GM21515 (cell line): ENCODE results near the gene SRP9.
A peak's percentile ranks its signal among the peaks of the same experiment; 100 is the strongest.
"Not testable (repeated sequence)": the region's sequence is repeated elsewhere in the genome, so short reads cannot be mapped to it uniquely, and the experiment has no call there.

Source experiments
- ATAC-seq: cut with Tn5 transposase; IDR thresholded peaks from one replicate; pipeline ENCODE4 v1.9.1; 2021; ENCODE audit not compliant: unreplicated experiment

The SRP9 gene

DNA sequence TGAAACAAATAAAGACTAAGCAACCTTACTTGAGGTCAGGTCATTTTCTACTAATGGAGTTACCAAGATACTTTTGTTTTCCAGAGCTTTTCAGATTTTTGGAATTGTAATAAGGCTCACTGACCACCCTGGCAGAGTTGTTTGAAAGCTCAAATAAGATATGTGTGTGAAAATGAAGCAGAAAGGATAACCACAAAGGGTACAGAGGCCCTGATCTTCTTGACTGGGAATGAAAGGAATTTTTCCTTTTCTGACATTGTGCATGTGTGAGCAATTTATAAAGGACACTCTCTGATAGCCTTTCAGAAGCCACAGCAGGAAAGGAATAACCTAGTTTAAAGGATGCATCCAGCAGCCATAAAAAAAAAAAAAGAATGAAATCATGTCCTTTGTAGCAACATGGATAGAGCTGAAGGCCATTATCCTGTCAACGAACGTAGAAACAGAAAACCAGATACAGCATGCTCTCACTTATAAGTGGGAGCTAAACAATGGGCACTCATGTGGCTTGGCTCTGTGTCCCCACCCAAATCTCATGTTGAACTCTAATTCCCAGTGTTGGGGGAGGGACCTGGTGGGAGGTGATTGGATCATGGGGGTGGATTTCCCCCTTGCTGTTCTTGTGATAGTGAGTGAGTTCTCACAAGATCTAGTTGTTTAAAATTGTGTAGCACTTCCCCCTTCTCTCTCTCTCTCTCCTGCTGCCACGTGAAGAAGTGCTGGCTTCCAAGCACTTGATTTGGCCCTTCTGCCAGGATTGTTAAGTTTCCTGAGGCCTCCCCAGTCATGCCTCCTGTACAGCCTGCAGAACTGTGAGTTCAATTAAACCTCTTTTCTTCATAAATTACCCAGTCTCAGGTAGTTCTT is 3.1 kb upstream of the SRP9 start:
- no peak for ATAC-seq

GRCh38 chr1:225776294-225776693 is 1.3 kb upstream of the SRP9 start:
- ATAC-seq: no peak

DNA sequence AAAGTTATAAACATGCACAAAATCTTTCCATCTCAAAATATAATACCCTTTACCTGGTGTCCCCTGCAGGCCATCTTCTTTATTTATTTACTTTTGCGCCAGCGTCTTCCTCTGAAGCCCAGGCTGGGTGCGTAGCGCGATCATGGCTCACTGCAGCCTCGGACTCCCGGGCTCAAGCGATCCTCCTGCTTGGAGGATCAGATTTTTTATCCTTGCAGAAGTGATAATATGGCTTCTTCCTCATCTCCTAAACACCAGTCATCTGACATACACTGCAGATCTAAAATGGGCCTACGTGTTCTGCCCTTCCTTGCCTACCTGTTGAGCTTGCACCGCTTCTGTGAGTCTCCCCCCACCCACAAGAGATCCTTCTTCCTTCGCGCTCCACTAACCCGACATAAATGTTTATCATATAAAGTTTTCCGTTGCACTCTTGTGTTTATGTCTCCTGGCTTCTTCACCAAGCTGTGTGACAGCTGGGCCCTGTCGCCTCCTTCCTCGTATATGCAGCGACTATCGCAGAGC is 506 bp upstream of the SRP9 start:
- ATAC-seq: peak; percentile 8

- no peak for ATAC-seq
These were observed 677 bp downstream of the SRP9 start for GRCh38 chr1:225778337-225778669.

- not testable (repeated sequence) for ATAC-seq
These were observed 1.5 kb downstream of the SRP9 start for GRCh38 chr1:225779165-225779564.

DNA sequence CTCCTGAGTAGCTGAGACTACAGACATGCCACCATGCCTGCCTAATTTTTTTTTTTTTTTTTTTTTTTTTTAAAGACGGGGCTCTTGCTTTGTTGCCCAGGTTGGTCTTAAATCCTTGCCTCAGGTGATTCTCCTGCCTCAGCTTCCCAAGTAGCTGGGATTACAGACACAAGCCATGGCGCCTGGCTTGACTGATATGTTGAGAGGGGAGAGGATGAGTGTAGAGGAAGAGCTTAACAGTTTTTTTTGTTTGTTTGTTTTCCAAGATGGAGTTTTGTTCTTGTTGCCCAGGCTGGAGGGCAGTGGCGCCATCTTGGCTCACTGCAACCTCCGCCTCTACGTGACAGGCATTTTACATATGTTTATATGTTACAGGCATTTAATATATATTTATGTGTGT is 2.5 kb downstream of the SRP9 start:
- ATAC-seq: no peak

- no peak for ATAC-seq
These were observed 3.0 kb downstream of the SRP9 start for GRCh38 chr1:225780630-225781029.

GRCh38 chr1:225789142-225789541 is 11.5 kb downstream of the SRP9 start:
- not testable (repeated sequence) for ATAC-seq

DNA sequence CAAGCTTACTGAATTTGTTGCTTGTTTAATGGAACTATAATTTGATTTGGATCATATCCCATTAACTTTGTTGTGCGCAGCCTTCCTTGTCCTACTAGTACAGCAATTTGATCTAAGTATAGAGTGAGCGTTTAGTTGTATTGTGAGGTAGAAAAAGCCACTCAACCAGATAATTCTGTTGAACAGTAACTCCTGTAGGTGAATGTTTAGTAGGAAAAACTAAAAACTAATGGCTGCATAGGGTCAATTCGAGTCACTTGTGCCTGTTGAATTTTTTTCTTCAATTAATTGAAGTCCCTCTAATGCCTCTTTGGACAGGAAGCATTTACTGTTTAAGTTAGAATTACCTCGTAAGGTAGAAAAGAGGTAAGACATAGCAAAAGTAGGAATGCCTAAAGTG is 17.3 kb downstream of the SRP9 start:
- no peak for ATAC-seq

- ATAC-seq: not testable (repeated sequence)
These were observed 18.5 kb downstream of the SRP9 start for GRCh38 chr1:225796097-225796496.

- ATAC-seq: not testable (repeated sequence)
These were observed 23.5 kb downstream of the SRP9 start for GRCh38 chr1:225801146-225801545.

DNA sequence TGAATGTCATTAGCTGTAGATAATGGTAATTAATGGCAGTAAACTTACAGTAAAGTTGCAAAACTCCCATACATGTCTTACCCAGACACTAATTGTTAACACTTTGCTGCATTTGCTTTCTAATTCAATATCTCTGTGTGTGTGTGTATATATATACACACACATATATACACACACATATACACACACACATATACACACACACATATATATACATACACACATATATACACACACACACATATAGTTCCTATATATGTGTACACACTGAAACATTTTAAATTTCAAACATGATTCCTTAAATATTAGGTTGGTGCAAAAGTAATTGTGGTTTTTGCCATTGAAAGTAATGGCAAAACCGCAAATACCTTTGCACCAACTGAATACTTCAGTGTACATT is 28.6 kb downstream of the SRP9 start:
- ATAC-seq: no peak

DNA sequence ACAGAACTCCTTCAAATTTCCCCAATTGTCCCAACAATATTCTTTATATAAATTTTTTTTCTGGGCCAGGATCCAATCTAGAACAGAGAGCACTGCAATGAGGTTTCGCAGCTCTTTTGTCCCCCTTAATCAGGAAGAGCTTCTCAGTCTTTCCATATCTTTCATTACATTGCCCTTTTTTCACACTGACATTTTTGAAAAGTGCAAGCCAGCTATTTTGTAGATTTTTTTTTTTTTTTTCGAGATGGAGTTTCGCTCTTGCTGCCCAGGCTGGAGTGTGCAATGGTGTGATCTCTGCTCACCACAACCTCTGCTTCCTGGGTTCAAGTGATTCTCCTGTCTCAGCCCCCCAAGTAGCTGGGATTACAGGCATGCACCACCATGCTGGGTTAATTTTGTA is 29.1 kb downstream of the SRP9 start:
- not testable (repeated sequence) for ATAC-seq

DNA sequence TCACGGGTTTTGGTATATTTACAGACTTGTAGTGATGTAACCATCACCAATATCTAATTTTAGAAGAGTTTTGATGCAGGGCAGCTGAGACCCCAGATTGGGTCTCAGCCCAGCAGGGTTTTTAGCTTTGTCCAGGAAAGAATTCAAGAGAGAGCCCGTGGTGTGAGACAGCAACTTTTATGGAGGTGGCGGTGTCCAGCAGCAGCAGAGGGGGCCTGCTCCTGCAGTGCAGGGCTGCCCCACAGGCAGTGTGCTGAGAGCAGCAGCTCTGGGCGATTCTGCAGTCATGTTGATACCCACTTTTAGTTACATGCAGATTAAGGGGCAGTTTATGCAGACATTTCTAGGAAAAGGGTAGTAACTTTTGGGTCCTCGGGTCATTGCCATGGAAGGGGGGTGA is 30.5 kb downstream of the SRP9 start:
- ATAC-seq: no peak

- ATAC-seq: peak; percentile 97
These were observed 32.4 kb downstream of the SRP9 start, which contains the start of gene EPHX1 for GRCh38 chr1:225809842-225810578. Gene EPHX1 (plus strand): TSS chr1:225810124. CDS start chr1:225828730, 18,606 bp downstream.

DNA sequence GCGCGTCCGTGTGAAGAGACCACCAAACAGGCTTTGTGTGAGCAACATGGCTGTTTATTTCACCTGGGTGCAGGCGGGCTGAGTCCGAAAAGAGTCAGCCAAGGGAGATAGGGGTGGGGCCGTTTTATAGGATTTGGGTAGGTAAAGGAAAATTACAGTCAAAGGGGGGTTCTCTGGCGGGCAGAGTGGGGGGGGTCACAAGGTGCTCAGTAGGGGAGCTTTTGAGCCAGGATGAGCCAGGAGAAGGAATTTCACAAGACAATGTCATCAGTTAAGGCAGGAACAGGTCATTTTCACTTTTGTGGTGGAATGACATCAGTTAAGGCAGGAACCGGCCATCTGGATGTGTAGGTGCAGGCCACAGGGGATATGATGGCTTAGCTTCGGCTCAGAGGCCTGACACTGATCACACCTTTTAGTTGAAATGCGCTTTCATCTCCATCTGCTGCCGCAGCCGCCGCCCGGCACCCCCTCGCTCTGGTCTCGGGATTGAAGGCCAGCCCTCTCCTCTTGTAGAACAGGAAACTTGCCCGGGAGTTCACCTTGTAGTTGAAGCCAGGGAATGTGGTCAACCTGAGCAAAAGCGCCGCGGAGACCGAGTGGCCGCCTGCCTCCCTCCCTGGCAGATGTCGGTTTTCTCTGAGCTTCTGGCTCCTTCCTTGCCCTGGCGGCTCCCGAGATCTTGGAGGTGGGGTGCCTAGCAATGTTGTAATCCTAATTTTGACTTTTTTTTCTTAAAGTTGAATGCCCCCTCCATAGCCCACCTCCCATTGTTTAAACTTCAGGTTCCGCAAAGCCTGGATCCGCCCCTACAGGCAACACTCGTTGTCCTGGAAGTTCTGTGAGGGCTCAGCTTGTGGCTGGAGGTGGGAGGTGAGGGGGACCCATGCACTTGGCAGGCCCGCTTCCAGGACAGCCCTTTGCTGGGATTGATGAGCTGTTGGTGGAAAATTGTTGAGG is 33.2 kb downstream of the SRP9 start:
- not testable (repeated sequence) for ATAC-seq

GRCh38 chr1:225811622-225812487 is 34.2 kb downstream of the SRP9 start:
- ATAC-seq: no peak

DNA sequence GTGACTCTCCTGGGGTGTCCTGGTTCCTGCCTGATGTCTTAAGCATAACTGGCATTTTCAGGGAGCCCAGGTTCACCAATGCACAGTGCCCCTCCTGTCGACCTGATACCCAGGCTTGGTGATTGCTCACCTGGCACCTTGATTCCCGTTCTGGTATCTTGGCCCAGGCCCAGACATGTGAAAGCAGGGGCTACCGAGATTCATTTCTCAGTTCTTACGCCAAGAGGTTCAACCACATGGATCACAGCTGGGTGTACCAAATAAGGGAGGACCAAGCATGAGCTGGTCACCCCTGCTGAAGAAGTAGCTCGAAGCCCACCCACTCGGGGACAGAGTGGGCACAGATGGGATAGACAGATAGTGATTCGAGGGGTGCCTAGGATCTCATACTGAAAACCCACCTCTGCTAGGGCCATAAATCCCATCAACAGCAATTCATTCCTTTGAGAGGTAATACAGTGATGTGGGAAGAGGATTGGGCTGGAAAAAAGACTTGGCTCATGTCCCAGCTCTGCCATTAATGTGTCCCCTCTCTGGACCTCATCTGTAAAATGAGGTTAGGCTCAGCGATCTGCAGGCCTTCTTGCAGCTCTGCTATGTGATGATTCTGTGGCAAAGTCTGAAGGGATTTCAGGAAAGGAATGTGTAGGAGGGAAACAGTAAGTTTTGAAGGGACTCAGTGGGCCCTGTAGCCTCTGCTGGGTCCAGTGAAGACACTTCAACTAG is 35.0 kb downstream of the SRP9 start:
- ATAC-seq: no peak
